Left colon (tissue), 2 donors: ENCODE results near the gene SPON1. TPM values are rescaled to one million over a fixed set of nuclear protein-coding genes. Genes with fewer than 3 reads are reported as not detected.
A peak's percentile ranks its signal among the peaks of the same experiment; 100 is the strongest.

ENCODE experiments used
- ATAC-seq: fragments of 200-7000 bp; cut with Tn5 transposase; one replicate; pipeline ENCODE4 v1.9.1; 2020; ENCODE audit warnings: mild to moderate bottlenecking, moderate library complexity
- DNase-seq, 2 donors: peaks; one replicate each; pipeline ENCODE4 v3.0.0-alpha.2; 2020
- intact Hi-C, 2 donors: fragments of 100-400 bp; cut with DNase I in 1 of 2; cut with micrococcal nuclease in 1 of 2; formaldehyde crosslinking; loops; one replicate each; pipeline versions ENCODE4 v1.11.2 to v1.14.0; 2022; cut with DNase I, micrococcal nuclease
- total RNA-seq, 2 donors: library from RNA; stranded (reverse); fragmentation: NEBNext Ultra II Directional; extraction: Animal tissue kit (Norgen Biotek cat#: 25700); gene quantifications; one replicate each; pipeline ENCODE4 v1.2.1, GENCODE V29; 2021
- donor health status: DM: no; HTN: no; CAD: no.
- donor health status: DM: yes; HTN: yes; CAD: no.

SPON1 gene
- total RNA-seq, 2 donors from 2014 or later: 86.7 to 87.0 TPM

DNA sequence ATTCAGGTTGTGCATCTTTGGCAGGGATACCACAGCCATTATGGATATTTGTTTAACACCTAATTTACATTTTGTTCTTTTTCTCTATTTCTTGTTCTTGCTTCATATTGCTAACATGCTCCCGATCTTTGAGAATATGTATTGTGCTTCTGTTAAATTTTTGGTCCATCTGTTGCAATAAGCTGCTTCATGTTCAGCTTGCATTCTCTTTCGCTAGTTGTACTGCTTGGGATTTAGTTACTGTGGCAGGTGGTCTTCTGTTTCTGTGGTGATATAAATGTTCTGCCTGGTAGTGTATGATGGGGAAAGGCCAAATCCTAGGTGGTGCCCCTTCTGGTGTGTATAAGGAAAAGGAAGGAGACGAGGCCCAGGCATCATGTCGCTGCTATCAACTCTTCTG lies 140.2 kb downstream of the SPON1 start:
- ATAC-seq (no peak), DNase-seq (no peak)
- intact Hi-C loops: no loop called here

DNA sequence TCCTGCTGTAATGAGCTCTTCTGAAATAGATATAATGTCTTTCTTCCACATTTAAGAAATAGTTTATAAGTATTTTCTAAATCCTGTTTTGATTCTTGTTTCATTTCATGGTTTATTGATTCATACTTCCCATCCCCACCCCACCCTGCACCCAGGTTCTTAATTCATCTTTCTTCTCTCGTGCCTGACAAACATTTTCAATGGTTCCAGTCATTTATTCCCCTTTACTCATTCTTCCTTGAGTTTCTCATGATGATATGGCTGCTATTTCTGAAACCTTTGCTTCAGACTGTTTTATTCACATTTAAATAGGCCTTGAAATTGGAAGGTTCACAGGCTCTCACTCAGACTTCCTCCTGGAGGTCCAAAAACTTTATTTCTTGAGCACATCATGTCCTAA lies 142.9 kb downstream of the SPON1 start:
- ATAC-seq (no peak), DNase-seq (no peak)
- intact Hi-C loops: no loop called here

DNA sequence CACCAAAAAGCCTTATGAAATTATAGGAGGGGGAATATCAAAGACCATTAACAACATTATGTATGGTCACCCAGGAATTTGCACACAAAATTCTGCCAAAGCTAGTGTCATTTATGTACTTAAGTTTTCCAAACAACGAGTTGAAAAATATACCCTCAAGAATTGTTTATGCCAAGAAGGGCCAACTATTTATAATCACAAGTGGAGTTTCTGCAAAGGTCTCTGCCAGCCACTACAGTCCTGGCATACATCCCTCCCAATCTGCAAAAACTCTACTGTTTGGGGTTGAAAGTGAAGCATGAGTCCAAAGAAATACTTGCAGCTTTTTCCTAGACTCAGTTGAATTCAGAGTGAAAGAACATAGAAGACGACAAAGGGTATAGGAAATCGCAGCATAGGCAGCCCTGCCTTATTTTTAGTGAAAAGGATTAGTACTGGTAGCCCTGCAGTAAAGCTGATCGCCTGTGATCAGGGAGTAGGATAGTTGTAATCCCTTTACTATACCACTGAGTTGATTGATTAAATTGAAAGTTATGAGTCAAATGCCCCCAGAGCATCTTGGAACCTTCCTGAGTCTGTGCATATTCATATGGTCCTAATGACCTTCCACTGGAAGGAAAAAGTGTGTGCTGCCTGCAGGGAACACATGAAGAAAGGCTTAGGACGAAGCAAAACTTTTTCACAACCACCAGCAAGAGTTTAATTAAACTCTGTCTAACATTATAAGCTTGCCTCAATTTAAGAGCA lies 144.0 kb downstream of the SPON1 start:
- ATAC-seq: no peak
- intact Hi-C loops: no loop called here

GRCh38 chr11:14107050-14107430 lies 144.5 kb downstream of the SPON1 start:
- DNase-seq (no peak), ATAC-seq (no peak)
- intact Hi-C loops: no loop called here

More for the DNA sequence above, 144.0 kb downstream of the SPON1 start:
- no peak for DNase-seq

- intact Hi-C loops: no loop called here
- DNase-seq (no peak), ATAC-seq (no peak)
Measured at GRCh38 chr11:14109742-14110141, 147.2 kb downstream of the SPON1 start.

- ATAC-seq: no peak
- DNase-seq: no peak
Measured at GRCh38 chr11:14110629-14111028, 148.1 kb downstream of the SPON1 start.

GRCh38 chr11:14111496-14111895 lies 149.0 kb downstream of the SPON1 start:
- ATAC-seq (no peak), DNase-seq (no peak)
- intact Hi-C loops: no loop called here

More at GRCh38 chr11:14110629-14111028, 148.1 kb downstream of the SPON1 start:
- intact Hi-C loops: no loop called here

GRCh38 chr11:14112721-14113120 lies 150.2 kb downstream of the SPON1 start:
- no peak for ATAC-seq
- intact Hi-C loops: no loop called here
- no peak for DNase-seq

DNA sequence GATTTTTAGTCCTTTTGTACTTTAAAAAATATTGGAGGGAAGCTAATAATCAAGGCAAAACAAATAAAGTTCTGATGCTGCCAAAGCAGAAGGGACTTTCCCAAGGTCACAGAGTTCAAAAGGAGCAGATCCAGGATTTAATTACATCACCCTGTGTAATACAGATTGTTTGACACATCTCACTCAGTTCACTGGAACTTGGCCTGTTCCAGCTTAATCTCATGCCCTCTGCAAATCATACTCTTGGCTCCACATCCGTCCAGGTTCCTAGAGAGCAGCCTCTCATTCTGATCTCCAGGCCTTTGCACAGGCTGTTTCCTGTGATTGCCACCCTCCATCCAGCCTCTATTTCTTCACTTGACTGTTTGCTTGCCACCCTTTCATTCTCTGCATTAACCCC lies 151.7 kb downstream of the SPON1 start:
- intact Hi-C loops: no loop called here
- DNase-seq (no peak), ATAC-seq (peak; percentile 37)

DNA sequence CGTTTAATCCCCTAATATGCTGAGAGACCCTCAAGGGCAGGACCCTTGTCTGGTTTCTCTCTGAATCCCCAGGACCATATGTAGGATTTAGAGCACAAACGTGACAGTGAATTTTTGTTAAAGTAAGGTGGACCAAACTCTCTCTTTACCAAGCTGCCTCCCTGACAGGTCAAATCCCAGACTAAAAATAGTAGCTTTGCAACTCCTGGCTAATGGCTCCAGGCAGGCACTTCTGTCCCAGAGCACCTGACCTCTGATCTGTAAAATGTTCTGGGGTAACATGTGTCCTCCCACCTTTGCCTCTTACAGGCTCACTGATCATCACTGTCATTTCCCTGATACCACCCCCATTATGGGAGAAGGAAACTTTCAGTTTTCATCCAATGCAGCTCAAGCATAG lies 152.3 kb downstream of the SPON1 start:
- no peak for ATAC-seq
- intact Hi-C loops: no loop called here
- no peak for DNase-seq

GRCh38 chr11:14117632-14118031 lies 155.1 kb downstream of the SPON1 start:
- intact Hi-C loops: no loop called here
- ATAC-seq (peak; percentile 66), DNase-seq (no peak)

DNA sequence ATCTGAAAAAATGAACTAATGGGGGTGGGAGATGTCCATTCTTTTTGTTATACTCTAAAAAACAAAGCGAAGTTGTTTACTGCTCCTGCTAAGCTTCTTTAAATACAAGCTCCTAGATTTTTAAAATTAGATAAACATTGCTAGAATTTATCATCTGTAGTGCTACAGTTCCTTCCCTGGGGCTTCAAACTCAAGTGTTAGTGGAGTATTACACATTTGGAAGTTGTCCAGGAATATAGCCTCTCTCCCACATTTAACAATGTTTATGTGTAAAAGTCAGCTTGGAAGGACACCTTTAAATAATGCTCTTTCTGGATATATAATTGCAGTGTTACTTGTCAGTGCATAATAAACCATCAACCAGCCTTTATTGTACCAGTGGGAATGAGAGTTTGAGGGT lies 155.5 kb downstream of the SPON1 start:
- ATAC-seq: no peak

DNA sequence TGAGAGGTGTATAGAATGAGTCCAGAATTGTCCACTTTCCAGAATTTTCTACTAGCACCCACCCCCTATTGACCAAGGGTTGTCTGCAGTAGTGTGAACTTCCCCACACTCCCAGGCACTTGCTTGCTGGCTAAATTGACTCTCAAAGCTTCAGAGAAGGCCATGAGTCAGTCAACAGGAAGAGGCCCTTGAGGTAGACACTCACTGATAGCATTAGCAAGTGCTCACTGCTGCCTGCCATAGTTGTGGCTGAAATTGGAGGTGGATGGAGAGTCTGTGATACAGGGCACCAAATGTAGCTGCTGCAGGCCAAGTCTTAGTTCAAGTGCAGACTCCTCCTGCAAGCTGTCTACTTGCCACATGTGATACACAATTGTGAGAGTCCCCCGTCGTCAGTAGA lies 156.8 kb downstream of the SPON1 start:
- intact Hi-C loops: no loop called here
- no peak for ATAC-seq

More for the DNA sequence above, 155.5 kb downstream of the SPON1 start:
- intact Hi-C loops: no loop called here
- DNase-seq: no peak

DNA sequence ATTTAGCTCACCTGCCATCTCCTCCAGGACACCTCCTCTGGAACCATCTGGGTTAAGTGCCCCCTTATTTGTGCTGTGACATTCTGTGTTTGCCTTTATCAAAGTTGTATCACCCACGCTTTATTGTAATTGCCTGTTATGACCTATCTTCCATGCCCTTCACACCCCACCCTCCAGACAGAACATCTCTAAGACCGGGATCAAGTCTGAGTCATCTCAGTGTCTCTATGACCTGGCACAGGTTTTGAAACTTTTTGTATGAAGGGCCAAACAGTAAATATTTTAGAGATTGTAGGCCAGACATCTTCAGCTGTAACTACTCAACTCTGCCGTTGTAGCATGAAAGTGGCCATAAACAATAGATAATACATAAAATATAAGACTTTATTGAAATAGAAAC lies 161.8 kb downstream of the SPON1 start:
- no peak for ATAC-seq
- intact Hi-C loops: no loop called here
- no peak for DNase-seq

More for the DNA sequence above, 156.8 kb downstream of the SPON1 start:
- DNase-seq: no peak

DNA sequence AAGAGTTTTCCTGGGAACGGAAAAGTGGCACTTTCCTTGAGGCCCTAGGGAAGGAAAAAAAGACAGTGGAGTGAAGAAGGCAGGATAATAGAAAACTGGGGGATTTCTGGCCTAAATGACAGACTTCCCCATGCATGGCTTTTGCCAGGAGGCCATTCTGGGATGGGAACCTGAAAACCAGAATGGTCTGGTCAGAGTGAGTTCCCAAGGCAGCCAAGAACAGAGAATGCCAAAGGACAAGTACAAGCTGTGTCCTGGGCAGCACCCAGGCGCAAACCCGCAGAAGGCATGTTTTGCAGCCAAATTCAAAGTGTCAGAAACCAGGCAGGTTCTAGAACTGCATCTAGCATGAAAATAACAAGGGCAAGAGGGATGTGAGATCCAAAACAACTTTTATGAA lies 162.4 kb downstream of the SPON1 start:
- no peak for DNase-seq
- intact Hi-C loops: no loop called here
- ATAC-seq: no peak

GRCh38 chr11:14125529-14125928 lies 163.0 kb downstream of the SPON1 start:
- no peak for ATAC-seq
- no peak for DNase-seq
- intact Hi-C loops: no loop called here

DNA sequence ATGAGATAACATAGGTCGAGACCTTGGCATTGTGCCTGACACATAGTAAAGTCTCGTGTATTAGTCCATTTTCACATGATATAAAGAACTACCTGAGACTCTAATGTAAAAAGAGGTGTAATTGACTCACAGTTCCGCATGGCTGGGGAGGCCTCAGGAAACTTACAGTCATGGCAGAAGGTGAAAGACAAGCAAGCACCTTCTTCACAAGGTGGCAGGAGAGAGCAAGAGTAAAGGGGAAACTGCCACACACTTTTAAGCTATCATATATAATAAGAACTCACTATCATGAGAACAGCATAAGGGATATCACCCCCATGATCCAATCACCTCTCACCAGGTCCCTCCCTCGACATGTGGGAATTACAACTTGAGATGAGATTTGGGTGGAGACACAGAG lies 165.2 kb downstream of the SPON1 start:
- DNase-seq (no peak), ATAC-seq (no peak)
- intact Hi-C loops: no loop called here

DNA sequence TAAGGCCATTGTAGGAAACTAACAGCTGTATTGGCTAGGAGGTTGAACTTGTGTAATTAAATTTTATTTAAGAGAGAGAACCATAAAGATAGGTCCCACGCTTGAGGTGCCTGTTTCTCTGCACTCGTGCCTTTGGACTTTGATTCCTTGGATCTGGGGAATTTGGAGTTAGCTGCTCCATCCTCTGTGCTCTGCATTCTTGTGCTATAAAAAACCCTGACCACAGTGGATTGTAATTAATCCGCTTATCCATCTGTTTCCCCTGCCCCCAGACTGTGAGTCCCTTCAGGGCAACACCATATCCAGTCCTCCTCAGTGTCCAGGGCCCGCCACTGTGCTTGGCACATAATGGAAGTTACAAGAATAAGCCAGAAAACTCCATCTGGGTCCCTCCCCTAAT lies 169.8 kb downstream of the SPON1 start:
- peak; percentile 90 for ATAC-seq
- intact Hi-C loops: no loop called here
- peak; percentile 13 to 25 for DNase-seq

DNA sequence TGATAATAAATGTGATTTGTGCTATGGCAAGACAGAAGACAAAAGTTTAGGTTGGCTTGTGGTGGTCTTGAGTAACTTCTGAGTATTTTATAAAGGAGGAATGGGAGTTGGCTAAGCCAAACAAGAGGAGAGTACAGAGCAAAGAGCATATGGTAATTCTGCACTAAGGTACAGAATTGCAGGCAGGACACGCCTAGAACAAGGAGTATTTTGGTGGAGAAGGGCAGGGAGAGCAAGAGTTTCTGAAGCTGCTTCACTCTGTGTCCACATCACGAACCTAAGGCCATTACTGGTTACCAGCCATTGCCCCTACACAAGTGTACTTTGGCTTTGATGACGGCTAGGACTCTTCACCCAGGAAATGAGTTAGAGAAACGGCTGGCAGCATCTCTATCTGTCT lies 170.9 kb downstream of the SPON1 start:
- DNase-seq (no peak), ATAC-seq (peak; percentile 82)
- intact Hi-C loops: no loop called here

DNA sequence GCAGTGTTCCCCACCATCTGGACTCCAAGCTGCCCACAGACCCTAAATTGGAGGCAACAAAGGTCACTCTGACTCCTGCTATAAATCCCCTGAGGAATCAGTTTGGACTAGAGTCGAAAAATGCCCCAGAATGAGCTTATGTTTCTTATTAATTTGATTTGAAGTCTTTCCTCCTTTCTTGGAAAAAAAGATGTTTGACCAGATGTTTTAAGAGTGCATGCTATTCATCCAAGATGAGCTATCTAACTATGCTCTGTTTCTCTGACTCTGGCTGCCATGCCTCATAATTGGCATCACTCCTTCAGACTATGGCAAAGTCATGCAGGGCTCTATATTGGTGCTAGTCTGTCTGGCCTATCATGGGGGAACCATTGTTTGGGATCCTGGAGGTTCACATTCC lies 174.0 kb downstream of the SPON1 start:
- DNase-seq: no peak
- ATAC-seq: no peak
- intact Hi-C loops: no loop called here

GRCh38 chr11:14137284-14137683 lies 174.8 kb downstream of the SPON1 start:
- intact Hi-C loops: no loop called here
- DNase-seq: no peak
- ATAC-seq: no peak
